Measurements from ENCODE around the gene CALCR.
A peak's percentile ranks its signal among the peaks of the same experiment; 100 is the strongest.

Gene CALCR

DNA sequence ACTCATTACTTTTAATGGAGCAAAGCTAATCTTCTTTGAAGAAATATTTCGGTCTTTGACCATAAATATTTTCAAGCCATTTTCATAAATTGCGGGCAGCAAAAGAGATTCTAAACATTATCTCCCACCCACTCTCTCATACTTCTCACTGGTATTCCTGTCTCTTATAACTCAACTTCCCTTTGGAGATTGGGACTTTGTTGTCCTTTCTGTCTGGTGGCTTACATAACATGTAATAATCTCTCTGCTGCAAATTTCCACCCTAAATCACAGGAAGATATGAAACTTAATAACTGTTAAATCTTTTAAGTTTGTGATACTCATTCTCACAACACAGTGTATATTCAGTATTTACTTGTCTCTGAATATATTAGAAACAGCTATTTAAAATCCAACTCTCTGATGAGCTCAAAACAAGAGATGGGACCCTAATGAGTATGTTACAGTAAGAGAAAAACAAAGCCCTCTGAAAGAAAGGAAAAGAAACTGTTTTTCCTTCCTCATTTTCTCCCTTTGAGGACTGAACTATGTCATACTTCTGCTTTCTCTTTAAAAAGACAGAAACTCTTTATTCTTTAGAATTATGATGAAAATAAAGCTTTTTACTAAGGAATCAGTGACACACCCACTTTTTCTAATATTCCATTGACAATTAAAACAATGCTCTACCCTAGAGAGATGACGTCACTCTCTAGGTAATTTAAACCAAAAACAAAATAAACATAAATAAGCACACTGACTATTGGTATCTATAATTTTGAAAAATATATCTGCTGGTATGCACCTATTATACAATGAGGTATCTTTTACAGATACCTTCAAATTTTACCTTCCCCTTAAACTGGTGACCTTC lies 14.7 kb downstream of the CALCR start:
- H3K4me3 ChIP-seq (ENCODE audit: low read depth, low read length): no peak overlapping the region
- no peak for DNase-seq (ENCODE audit: low read depth)

DNA sequence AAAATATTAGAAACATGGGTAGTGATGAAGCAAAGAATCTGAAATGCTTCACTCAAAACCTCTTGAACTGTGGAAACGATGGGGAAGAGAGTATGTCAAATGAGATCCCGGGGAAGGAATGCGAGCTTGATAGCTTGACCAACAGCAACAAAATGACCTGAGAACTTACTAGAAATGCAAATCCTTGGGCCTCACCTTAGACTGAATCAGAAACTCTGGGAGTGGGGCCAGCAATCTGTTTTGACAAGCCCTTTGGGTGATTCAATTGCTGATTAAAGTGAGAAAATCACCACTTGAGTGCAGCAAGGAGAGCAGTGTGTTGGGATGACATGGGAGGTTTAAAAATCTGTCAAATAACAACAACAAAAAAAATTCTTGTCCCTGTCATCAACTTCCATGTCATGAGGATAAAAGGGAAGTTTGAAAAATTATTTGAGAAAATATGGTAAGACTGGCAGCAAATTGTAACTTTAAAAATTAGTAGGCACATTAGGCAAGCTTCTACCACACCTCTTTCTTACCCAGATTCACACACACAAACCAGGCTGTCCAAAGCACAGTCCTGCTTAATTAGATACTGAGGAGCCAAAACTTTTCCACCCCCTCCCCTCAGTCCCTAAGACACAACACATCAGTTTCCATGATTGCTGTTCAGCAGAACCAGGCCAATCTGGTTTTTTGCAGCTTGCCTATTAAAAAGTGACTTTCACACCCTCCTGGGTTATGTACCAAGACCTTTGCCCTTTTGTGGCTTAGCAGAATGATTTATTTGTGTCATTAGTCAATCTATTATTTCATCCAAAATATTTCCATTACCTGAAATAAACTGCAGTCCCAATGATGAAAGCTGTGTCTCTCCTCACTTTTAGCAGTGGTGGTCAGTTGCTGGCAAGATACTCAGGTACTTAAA lies 15.6 kb downstream of the CALCR start:
- TF ChIP-seq, protein P1, sequence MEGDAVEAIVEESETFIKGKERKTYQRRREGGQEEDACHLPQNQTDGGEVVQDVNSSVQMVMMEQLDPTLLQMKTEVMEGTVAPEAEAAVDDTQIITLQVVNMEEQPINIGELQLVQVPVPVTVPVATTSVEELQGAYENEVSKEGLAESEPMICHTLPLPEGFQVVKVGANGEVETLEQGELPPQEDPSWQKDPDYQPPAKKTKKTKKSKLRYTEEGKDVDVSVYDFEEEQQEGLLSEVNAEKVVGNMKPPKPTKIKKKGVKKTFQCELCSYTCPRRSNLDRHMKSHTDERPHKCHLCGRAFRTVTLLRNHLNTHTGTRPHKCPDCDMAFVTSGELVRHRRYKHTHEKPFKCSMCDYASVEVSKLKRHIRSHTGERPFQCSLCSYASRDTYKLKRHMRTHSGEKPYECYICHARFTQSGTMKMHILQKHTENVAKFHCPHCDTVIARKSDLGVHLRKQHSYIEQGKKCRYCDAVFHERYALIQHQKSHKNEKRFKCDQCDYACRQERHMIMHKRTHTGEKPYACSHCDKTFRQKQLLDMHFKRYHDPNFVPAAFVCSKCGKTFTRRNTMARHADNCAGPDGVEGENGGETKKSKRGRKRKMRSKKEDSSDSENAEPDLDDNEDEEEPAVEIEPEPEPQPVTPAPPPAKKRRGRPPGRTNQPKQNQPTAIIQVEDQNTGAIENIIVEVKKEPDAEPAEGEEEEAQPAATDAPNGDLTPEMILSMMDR (IDR thresholded peaks at IDR 0.05; ENCODE audit: insufficient read depth, low read depth, low read length, missing control alignments): no peak
- DNase-seq (ENCODE audit: low read depth): no peak
- no peak overlapping the region for H3K4me3 ChIP-seq (ENCODE audit: low read depth, low read length)

More for the DNA sequence above, 14.7 kb downstream of the CALCR start:
- TF ChIP-seq, protein P1 (IDR thresholded peaks at IDR 0.05; ENCODE audit: insufficient read depth, low read depth, low read length, missing control alignments): no peak

DNA sequence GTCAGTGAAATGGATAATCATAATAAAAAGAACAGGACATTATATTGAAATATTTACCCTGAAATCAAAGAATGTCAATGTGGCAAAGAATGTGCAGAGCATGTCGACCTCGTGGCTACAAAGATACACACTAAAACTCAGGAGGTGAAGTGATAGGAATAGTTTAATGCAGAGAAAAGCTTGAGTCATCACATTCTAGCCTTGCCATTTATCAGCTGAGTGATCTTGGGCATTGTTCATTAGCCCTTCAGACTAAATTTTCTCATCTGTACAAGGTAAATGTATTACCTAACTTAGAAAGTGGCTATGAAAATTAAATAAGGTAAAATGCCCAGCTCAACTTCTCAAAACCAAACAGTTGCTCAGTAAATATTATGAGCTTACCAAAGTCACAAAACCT lies 22.6 kb downstream of the CALCR start:
- DNase-seq (ENCODE audit: low read depth): no peak
- H3K4me3 ChIP-seq (ENCODE audit: low read depth, low read length): no peak overlapping the region
- TF ChIP-seq, protein P1 (IDR thresholded peaks at IDR 0.05; ENCODE audit: insufficient read depth, low read depth, low read length, missing control alignments): no peak

DNA sequence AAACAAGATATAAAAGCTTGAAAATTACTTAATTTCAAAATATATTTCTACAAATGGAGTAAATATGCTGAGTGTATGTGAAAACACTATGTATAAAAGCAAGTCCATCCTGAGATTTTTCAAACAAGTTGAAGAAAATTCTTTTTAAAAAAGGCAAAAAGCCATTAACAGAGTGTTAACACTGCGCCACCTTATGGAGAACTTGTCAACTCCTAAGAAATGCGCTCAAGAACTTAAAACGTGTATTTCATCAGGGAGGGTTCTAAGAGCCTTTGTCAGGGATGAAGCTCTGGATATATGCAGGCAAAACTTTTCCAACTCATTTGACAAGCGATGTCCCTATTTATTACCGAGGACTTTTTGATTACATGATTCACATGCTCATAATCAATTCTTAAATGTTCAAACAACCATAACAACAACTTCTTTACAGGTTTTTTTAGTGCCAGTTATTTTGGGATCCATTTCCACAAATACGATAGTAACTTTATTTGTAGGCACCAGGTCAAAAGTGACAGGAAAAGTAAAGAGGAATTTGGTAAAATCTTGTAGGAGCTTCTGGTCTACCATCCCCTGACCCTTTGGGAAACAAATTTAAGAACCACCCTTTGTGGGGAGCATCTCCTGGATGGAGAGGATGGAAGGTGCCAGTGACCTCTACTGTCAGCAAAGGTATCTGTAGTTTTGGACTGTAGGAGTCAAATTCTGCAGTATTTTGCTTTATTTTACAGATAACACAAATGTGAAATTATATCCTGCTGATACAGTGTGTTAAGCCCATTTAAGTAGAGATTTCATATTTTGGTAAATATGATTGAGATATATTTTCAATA lies 23.2 kb downstream of the CALCR start:
- DNase-seq (ENCODE audit: low read depth): peak; percentile 52
- TF ChIP-seq, protein P1 (IDR thresholded peaks at IDR 0.05; ENCODE audit: insufficient read depth, low read depth, low read length, missing control alignments): peak; percentile 47

DNA sequence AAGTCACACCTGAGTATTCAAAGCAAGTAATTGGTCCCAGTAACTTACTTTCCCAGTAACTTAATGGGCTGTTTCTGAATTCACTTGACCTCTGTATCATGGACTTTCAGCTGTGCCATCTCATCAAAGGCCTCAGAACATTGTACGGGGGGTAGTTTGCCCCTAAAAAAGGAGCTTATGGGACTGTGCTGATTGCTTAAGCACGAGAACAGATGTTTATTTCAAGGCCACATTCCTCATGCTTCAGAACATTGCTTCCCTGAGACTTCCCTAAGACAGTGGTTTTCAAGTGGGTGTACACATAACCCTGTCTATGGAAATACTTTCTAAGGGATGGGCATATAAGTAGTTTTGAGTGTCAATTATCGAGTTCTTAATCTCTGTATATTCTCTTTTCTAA lies 26.8 kb downstream of the CALCR start:
- TF ChIP-seq, protein P1 (IDR thresholded peaks at IDR 0.05; ENCODE audit: insufficient read depth, low read depth, low read length, missing control alignments): no peak
- DNase-seq (ENCODE audit: low read depth): no peak
- no peak overlapping the region for H3K4me3 ChIP-seq (ENCODE audit: low read depth, low read length)

More for the DNA sequence above, 23.2 kb downstream of the CALCR start:
- no peak overlapping the region for H3K4me3 ChIP-seq (ENCODE audit: low read depth, low read length)

DNA sequence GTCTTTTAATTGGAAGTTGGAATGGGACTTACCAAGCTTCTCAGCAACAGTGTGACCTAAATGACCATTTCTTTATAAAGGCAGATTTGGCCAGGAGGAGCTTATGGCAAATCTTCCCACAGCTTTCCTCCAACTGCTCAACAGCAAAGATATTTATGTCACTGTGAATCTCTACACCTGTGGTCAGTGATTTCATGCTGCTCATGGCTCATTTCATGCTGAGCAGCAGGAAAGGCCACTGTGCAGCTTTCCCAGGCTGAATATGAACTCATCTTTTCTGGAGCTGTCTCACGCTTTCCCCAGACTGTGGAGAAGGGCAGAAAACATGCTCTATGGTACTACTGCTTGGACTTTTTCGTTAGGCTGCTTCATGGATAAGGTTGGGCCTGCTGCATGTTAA lies 29.8 kb downstream of the CALCR start:
- TF ChIP-seq, protein P1 (IDR thresholded peaks at IDR 0.05; ENCODE audit: insufficient read depth, low read depth, low read length, missing control alignments): no peak
- H3K4me3 ChIP-seq (ENCODE audit: low read depth, low read length): no peak overlapping the region
- no peak for DNase-seq (ENCODE audit: low read depth)

Data from GM12865 (cell line).